ENCODE results near the gene SNRNP48.

SNRNP48 gene

DNA sequence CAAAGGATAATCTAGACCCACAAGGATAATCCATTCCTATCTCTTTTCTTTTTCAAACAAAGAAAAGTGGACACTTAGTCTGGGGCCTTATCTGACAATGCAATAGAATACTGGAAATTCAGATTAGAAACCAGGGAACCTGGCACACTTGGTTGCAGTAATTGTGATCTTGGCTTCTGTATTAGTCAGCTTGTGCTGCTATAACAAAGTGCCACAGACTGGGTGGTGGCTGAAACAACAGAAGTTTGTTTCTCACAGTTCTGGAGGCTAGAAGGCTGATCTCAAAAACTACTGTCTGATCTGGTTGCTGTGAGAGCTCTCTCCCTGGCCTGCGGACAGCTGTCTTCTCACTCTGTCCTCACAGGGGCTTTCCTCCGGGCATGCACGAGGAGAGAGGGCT lies 49.4 kb downstream of the SNRNP48 start:
- ATAC-seq (ENCODE audit: low read depth) (no peak), DNase-seq (ENCODE audit: low spot score) (no peak)
- Histone ChIP-seq H3K4me3 (ENCODE audit: severe bottlenecking) (no peak overlapping the region), H3K36me3 (ENCODE audit: low read depth) (no peaks in the 10 kb centered on the region), H3K27me3 (ENCODE audit: insufficient read depth, poor library complexity, severe bottlenecking) (no peaks in the 10 kb centered on the region), H3K9me3 (ENCODE audit: severe bottlenecking) (no peaks in the 10 kb centered on the region), H3K4me1 (ENCODE audit: insufficient read depth, poor library complexity, severe bottlenecking) (peaks cover 19% of the 10 kb centered on the region), H3K27ac (ENCODE audit: poor library complexity, severe bottlenecking) (no peak overlapping the region)
- TF ChIP-seq, protein P1, sequence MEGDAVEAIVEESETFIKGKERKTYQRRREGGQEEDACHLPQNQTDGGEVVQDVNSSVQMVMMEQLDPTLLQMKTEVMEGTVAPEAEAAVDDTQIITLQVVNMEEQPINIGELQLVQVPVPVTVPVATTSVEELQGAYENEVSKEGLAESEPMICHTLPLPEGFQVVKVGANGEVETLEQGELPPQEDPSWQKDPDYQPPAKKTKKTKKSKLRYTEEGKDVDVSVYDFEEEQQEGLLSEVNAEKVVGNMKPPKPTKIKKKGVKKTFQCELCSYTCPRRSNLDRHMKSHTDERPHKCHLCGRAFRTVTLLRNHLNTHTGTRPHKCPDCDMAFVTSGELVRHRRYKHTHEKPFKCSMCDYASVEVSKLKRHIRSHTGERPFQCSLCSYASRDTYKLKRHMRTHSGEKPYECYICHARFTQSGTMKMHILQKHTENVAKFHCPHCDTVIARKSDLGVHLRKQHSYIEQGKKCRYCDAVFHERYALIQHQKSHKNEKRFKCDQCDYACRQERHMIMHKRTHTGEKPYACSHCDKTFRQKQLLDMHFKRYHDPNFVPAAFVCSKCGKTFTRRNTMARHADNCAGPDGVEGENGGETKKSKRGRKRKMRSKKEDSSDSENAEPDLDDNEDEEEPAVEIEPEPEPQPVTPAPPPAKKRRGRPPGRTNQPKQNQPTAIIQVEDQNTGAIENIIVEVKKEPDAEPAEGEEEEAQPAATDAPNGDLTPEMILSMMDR (IDR thresholded peaks at IDR 0.05; ENCODE audit: poor library complexity, severe bottlenecking), result no peak

DNA sequence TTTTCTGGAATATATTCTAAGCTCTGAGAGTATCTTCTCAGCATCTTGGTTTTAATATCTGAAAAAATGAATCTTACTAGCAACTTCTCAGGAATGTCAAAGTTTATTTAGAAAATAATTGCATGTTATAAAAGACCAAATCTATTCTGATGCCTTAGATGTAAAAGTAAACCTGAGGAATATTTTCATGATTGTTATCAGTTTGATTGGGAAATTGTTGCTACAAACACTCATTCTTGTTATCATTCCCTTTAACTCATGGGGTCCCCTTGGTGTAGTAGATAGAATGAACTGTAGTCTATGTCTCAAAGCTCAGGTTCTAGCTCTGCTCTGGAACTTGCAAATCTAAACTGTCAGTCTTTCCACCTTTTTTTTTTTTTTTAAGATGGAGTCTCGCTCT lies 50.0 kb downstream of the SNRNP48 start:
- peaks cover 25% of the 10 kb centered on the region for H3K4me1 ChIP-seq (ENCODE audit: insufficient read depth, poor library complexity, severe bottlenecking)
- TF ChIP-seq, protein P1 (IDR thresholded peaks at IDR 0.05; ENCODE audit: poor library complexity, severe bottlenecking), result no peak
- H3K27me3 ChIP-seq (ENCODE audit: insufficient read depth, poor library complexity, severe bottlenecking), result no peaks in the 10 kb centered on the region
- peak overlapping the region; percentile 40 for H3K27ac ChIP-seq (ENCODE audit: poor library complexity, severe bottlenecking)
- ATAC-seq (ENCODE audit: low read depth) (no peak), DNase-seq (ENCODE audit: low spot score) (no peak)
- H3K4me3 ChIP-seq (ENCODE audit: severe bottlenecking), result no peak overlapping the region
- no peaks in the 10 kb centered on the region for H3K9me3 ChIP-seq (ENCODE audit: severe bottlenecking)
- no peaks in the 10 kb centered on the region for H3K36me3 ChIP-seq (ENCODE audit: low read depth)

DNA sequence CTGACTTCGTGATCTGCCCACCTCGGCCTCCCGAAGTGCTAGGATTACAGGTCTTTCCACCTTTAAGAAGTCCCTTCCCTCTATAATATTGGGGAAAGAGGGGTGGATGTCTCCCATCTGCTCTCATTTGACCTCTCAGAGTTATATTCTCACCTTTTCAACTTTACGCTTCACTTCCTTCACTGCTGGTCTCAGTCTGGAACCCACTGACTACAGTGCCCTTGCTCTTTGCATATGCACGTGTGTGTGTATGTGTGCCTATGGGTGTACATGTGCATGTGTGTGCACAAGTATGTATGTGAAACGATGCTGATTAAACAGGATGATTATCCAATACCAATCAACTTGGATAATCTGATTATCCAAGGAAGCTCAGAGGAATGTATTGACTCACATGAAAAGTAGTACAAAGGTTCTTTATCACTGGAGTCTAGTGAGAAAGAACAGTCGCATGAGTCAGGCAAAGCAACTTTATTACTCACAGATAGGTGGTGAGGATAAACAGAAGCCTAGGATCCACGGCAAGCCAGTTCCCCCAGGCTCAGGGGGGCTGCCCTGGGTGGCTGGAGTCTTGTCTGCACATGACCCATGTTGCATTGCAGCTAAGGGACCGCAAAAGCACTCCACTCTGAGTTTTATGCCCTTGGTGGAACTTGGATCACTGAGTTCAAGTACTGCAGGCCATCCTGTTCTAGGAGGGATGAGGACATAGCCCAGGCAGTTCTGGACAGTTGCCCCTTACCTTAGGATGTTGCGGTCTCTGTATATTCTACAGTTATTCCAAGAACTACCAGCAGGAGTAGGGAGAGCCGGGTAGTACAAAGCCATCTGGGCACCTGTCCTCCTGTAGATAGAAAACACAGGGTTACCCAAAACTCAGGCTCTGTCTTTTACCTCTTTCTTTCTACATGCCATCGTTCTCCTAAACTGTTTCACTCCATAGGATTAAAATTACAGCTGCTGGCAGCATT lies 50.9 kb downstream of the SNRNP48 start:
- peak; percentile 93 for ATAC-seq (ENCODE audit: low read depth)
- peak overlapping the region; percentile 40 for H3K27ac ChIP-seq (ENCODE audit: poor library complexity, severe bottlenecking)
- H3K4me1 ChIP-seq (ENCODE audit: insufficient read depth, poor library complexity, severe bottlenecking), result peaks cover 27% of the 10 kb centered on the region
- H3K4me3 ChIP-seq (ENCODE audit: severe bottlenecking), result no peak overlapping the region
- peak; percentile 80 for DNase-seq (ENCODE audit: low spot score)
- no peaks in the 10 kb centered on the region for H3K36me3 ChIP-seq (ENCODE audit: low read depth)
- H3K27me3 ChIP-seq (ENCODE audit: insufficient read depth, poor library complexity, severe bottlenecking), result no peaks in the 10 kb centered on the region
- H3K9me3 ChIP-seq (ENCODE audit: severe bottlenecking), result no peaks in the 10 kb centered on the region
- TF ChIP-seq, protein P1 (IDR thresholded peaks at IDR 0.05; ENCODE audit: poor library complexity, severe bottlenecking), result peak; percentile 8

DNA sequence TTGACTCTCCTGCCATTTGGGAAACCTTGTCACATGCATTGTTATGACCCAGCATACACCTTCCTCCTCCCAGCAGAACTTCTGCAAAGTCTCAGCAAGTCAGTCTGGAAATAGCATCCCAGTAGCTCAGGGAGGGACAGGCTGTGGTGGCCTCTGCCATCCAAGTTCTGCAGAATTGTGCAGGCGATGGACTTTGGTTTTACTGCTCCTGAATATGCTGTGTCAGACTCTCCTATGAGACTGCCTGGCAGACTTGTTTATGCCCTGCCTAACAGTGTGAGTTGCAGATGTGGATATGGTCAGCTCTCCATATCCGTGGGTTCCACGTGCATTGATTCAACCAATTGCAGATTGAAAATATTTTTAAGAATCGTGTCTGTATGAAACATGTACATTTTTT lies 52.8 kb downstream of the SNRNP48 start:
- ATAC-seq (ENCODE audit: low read depth) (no peak), DNase-seq (ENCODE audit: low spot score) (no peak)
- H3K4me3 ChIP-seq (ENCODE audit: severe bottlenecking), result no peak overlapping the region
- H3K9me3 ChIP-seq (ENCODE audit: severe bottlenecking), result no peaks in the 10 kb centered on the region
- TF ChIP-seq, protein P1 (IDR thresholded peaks at IDR 0.05; ENCODE audit: poor library complexity, severe bottlenecking), result no peak
- no peak overlapping the region for H3K27ac ChIP-seq (ENCODE audit: poor library complexity, severe bottlenecking)
- H3K27me3 ChIP-seq (ENCODE audit: insufficient read depth, poor library complexity, severe bottlenecking), result no peaks in the 10 kb centered on the region
- no peaks in the 10 kb centered on the region for H3K36me3 ChIP-seq (ENCODE audit: low read depth)
- H3K4me1 ChIP-seq (ENCODE audit: insufficient read depth, poor library complexity, severe bottlenecking), result peaks cover 27% of the 10 kb centered on the region

DNA sequence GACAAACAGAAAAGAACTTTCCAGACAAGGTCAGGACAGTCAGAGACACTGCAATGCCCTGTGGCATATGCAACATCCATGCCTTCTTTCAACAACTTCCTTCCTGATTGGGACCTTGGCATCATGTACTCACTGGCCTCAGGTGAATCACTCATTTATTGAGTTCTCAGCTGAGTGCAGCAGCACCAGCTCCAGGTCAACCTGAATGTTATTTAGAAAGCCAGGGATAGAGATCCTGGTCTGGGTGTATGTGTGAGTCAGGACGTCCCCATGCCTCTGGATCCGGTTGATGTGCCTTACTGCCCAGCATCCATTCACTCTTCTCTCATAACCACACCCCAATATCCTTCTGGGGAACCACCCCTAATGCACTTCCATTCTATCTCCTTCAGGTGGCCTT lies 54.4 kb downstream of the SNRNP48 start:
- Histone ChIP-seq H3K27me3 (ENCODE audit: insufficient read depth, poor library complexity, severe bottlenecking) (no peaks in the 10 kb centered on the region), H3K4me1 (ENCODE audit: insufficient read depth, poor library complexity, severe bottlenecking) (peaks cover 27% of the 10 kb centered on the region), H3K9me3 (ENCODE audit: severe bottlenecking) (no peaks in the 10 kb centered on the region), H3K36me3 (ENCODE audit: low read depth) (no peaks in the 10 kb centered on the region), H3K27ac (ENCODE audit: poor library complexity, severe bottlenecking) (peak overlapping the region; percentile 55), H3K4me3 (ENCODE audit: severe bottlenecking) (no peak overlapping the region)
- ATAC-seq (ENCODE audit: low read depth) (peak; percentile 81), DNase-seq (ENCODE audit: low spot score) (no peak)
- TF ChIP-seq, protein P1 (IDR thresholded peaks at IDR 0.05; ENCODE audit: poor library complexity, severe bottlenecking), result no peak
